ENCODE measurements around the gene PHF8. TPM values are rescaled to one million over a fixed set of nuclear protein-coding genes. Genes with fewer than 3 reads are reported as not detected.

Gene PHF8
- polyA plus RNA-seq, 3 donors: 10.5 to 20.3 (median 11.9) TPM

DNA sequence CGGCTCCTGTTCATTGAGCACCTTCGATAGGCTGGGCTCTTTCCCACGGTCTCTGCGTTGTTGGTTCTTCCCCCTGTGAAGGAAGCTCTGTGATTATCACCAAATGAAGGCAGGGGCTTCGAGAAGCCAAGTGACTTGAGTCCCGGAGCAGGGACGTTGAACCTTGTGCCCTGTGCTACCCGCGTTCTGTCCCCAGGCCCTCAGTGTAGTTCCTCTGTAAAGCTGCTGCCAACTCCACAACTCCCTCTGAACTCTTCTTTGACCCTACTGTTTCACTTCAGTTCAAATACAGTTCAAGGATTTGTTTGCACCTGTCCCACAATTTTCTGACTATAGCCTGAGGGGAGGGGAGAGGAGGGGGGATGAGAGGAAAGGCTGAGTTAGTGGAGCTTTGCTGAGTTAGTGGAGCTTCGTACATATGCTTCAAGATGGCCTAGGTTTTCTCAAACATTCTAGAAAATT, 635 bp upstream of the PHF8 start:
- H2AFZ ChIP-seq (ENCODE audit: insufficient read depth, low read depth, low read length, poor library complexity, severe bottlenecking): peak overlapping the region; percentile 85
- no peaks in the 10 kb centered on the region for H3K27me3 ChIP-seq (ENCODE audit: control insufficient read depth in 2 of 2, insufficient read depth in 2 of 2, low read length in 2 of 2)
- H3K36me3 Mint-ChIP-seq: peaks cover 13 to 18% of the 10 kb centered on the region in 2 donors
- no peaks in the 10 kb centered on the region for H4K20me1 ChIP-seq (ENCODE audit: insufficient read depth, low read length)
- H3K9me3 ChIP-seq (replicated peaks in 1 of 2; ENCODE audit: control insufficient read depth in 1 of 2, insufficient read depth in 1 of 2, low read length in 2 of 2): peaks cover 0 to 6% of the 10 kb centered on the region in 2 donors
- WGBS (ENCODE audit: insufficient coverage): 0% methylated on average over 4 of the region's 10 CpGs
- H3K27ac Mint-ChIP-seq: peak overlapping the region; percentile 98 to 99 (median 98)
- peaks cover 12% of the 10 kb centered on the region for H3K79me2 ChIP-seq (ENCODE audit: insufficient read depth, low read length)
- peak overlapping the region; percentile 94 for H3K9ac ChIP-seq (ENCODE audit: insufficient read depth, low read length, poor library complexity, severe bottlenecking)
- H3K4me1 Mint-ChIP-seq: peaks cover 24% of the 10 kb centered on the region
- H3K4me3 Mint-ChIP-seq: peak overlapping the region; percentile 91
- peak overlapping the region; percentile 88 to 98 for H3K27ac ChIP-seq (ENCODE audit: low read depth in 1 of 2, low read length in 2 of 2)
- H3K4me3 ChIP-seq (replicated peaks in 1 of 3; ENCODE audit: low read depth in 2 of 3, low read length in 3 of 3): peak overlapping the region; percentile 46 to 86 (median 83)
- intact Hi-C loops (cut with micrococcal nuclease): loop anchor here (5.0 to 10.0 kb wide), 6 partner anchors 137 to 770 kb away; partner anchors contain the start of genes FAM120C (in 1 of the 2), GNL3L (in 1 of the 2), HUWE1 (in 1 of the 2) and TSR2 (in 1 of the 2)
- peak overlapping the region; percentile 62 for H3K4me2 ChIP-seq (replicated peaks; ENCODE audit: extremely low read depth, low read length, poor library complexity, severe bottlenecking)
- peaks cover 13 to 18% of the 10 kb centered on the region in 2 donors for H3K36me3 ChIP-seq (replicated peaks in 1 of 2; ENCODE audit: control insufficient read depth in 1 of 2, insufficient read depth in 2 of 2, low read length in 2 of 2)
- peaks cover 0 to 14% (median 8%) of the 10 kb centered on the region in 7 donors for H3K9me3 Mint-ChIP-seq
- no peak for DNase-seq
- H3K27me3 Mint-ChIP-seq (ENCODE audit: low read depth in 3 of 3): peaks cover 0 to 7% (median 0%) of the 10 kb centered on the region in 3 donors
- peaks cover 16% of the 10 kb centered on the region in 2 donors for H3K4me1 ChIP-seq (ENCODE audit: control insufficient read depth in 1 of 2, insufficient read depth in 2 of 2, low read length in 2 of 2)
- TF ChIP-seq, protein P1, sequence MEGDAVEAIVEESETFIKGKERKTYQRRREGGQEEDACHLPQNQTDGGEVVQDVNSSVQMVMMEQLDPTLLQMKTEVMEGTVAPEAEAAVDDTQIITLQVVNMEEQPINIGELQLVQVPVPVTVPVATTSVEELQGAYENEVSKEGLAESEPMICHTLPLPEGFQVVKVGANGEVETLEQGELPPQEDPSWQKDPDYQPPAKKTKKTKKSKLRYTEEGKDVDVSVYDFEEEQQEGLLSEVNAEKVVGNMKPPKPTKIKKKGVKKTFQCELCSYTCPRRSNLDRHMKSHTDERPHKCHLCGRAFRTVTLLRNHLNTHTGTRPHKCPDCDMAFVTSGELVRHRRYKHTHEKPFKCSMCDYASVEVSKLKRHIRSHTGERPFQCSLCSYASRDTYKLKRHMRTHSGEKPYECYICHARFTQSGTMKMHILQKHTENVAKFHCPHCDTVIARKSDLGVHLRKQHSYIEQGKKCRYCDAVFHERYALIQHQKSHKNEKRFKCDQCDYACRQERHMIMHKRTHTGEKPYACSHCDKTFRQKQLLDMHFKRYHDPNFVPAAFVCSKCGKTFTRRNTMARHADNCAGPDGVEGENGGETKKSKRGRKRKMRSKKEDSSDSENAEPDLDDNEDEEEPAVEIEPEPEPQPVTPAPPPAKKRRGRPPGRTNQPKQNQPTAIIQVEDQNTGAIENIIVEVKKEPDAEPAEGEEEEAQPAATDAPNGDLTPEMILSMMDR (IDR thresholded peaks at IDR 0.05): no peak

- peak overlapping the region; percentile 88 to 98 for H3K27ac ChIP-seq (ENCODE audit: low read depth in 1 of 2, low read length in 2 of 2)
- 0% methylated on average over 16 of the region's 43 CpGs for WGBS (ENCODE audit: insufficient coverage)
- peak overlapping the region; percentile 89 for H3K4me2 ChIP-seq (replicated peaks; ENCODE audit: extremely low read depth, low read length, poor library complexity, severe bottlenecking)
- H3K27me3 ChIP-seq (ENCODE audit: control insufficient read depth in 2 of 2, insufficient read depth in 2 of 2, low read length in 2 of 2): no peaks in the 10 kb centered on the region
- TF ChIP-seq, protein P1 (IDR thresholded peaks at IDR 0.05): no peak
- Mint-ChIP-seq H3K27ac (peak overlapping the region; percentile 92 to 99 (median 98)), H3K36me3 (peaks cover 16 to 23% of the 10 kb centered on the region in 2 donors), H3K4me1 (peaks cover 18% of the 10 kb centered on the region), H3K27me3 (ENCODE audit: low read depth in 3 of 3) (peaks cover 0 to 7% (median 0%) of the 10 kb centered on the region in 3 donors), H3K4me3 (peak overlapping the region; percentile 91 to 96), H3K9me3 (peaks cover 0 to 14% (median 8%) of the 10 kb centered on the region in 7 donors)
- peak overlapping the region; percentile 85 for H2AFZ ChIP-seq (ENCODE audit: insufficient read depth, low read depth, low read length, poor library complexity, severe bottlenecking)
- peaks cover 23 to 31% of the 10 kb centered on the region in 2 donors for H3K36me3 ChIP-seq (replicated peaks in 1 of 2; ENCODE audit: control insufficient read depth in 1 of 2, insufficient read depth in 2 of 2, low read length in 2 of 2)
- peaks cover 12% of the 10 kb centered on the region for H3K79me2 ChIP-seq (ENCODE audit: insufficient read depth, low read length)
- H3K4me1 ChIP-seq (ENCODE audit: control insufficient read depth in 1 of 2, insufficient read depth in 2 of 2, low read length in 2 of 2): peaks cover 16% of the 10 kb centered on the region in 2 donors
- peak in 2 of 3 donors; percentile 11 to 21 for DNase-seq
- intact Hi-C loops (cut with micrococcal nuclease): loop anchor here (5.0 to 10.0 kb wide), 6 partner anchors 139 to 771 kb away; partner anchors contain the start of genes FAM120C (in 1 of the 2), GNL3L (in 1 of the 2), HUWE1 (in 1 of the 2) and TSR2 (in 1 of the 2)
- H3K9ac ChIP-seq (ENCODE audit: insufficient read depth, low read length, poor library complexity, severe bottlenecking): peak overlapping the region; percentile 94
- peaks cover 0 to 6% of the 10 kb centered on the region in 2 donors for H3K9me3 ChIP-seq (replicated peaks in 1 of 2; ENCODE audit: control insufficient read depth in 1 of 2, insufficient read depth in 1 of 2, low read length in 2 of 2)
- no peaks in the 10 kb centered on the region for H4K20me1 ChIP-seq (ENCODE audit: insufficient read depth, low read length)
- peak overlapping the region; percentile 67 to 86 (median 83) for H3K4me3 ChIP-seq (replicated peaks in 1 of 3; ENCODE audit: low read depth in 2 of 3, low read length in 3 of 3)
Measured at GRCh38 chrX:54043541-54044125, 640 bp downstream of the PHF8 start.

All from CD14-positive monocyte (primary cell).